ENCODE measurements around the gene CEP131. TPM values are rescaled to one million over a fixed set of nuclear protein-coding genes. Genes with fewer than 3 reads are reported as not detected.

Gene CEP131
- polyA plus RNA-seq, 1 donor from 2014 or later: 21.3 TPM

DNA sequence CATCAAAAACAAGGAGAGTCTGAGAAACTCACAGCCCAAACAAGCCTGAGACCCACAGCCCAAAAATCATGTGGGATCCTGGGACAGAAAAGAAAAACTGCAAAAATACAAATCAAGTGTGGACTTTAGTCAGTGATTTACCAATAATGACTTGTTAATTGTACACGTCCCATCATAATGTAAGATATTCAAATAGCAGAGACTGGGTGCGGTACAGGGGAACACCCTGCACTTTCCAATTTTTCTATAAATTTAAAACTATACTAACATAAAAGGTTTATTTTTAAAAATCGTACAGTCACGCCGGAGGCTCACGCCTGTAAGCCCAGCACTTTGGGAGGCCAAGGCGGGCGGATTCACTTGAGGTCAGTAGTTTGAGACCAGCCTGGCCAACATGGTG lies 8.8 kb downstream of the CEP131 start:
- Histone ChIP-seq H3K9me3 (ENCODE audit: low read length) (no peaks in the 10 kb centered on the region), H3K9ac (ENCODE audit: low read length) (no peak overlapping the region), H3K27me3 (ENCODE audit: insufficient read depth, low read depth, low read length) (no peaks in the 10 kb centered on the region), H3K9me2 (ENCODE audit: insufficient read depth, low read length) (no peaks in the 10 kb centered on the region), H4K20me1 (ENCODE audit: insufficient read depth) (no peaks in the 10 kb centered on the region), H3F3A (ENCODE audit: insufficient read depth, low read length, poor library complexity, severe bottlenecking) (no peaks in the 10 kb centered on the region), H3K79me2 (replicated peaks; ENCODE audit: insufficient read depth, low read length) (no peaks in the 10 kb centered on the region), H2AFZ (ENCODE audit: low read depth, low read length) (no peak overlapping the region), H3K36me3 (ENCODE audit: insufficient read depth, low read length) (no peaks in the 10 kb centered on the region), H3K4me3 (ENCODE audit: low read length) (no peak overlapping the region), H3K4me2 (ENCODE audit: low read length) (no peak overlapping the region), H3K27ac (ENCODE audit: low read length) (no peak overlapping the region)
- TF ChIP-seq RAD21 (conservative IDR thresholded peaks at IDR 0.05) (no peak), POLR2AphosphoS5 (IDR thresholded peaks at IDR 0.05) (no peak), EP300 (conservative IDR thresholded peaks at IDR 0.05; ENCODE audit: poor library complexity, severe bottlenecking) (no peak), TAF1 (IDR thresholded peaks at IDR 0.05; ENCODE audit: low read depth) (no peak), SMC3 (conservative IDR thresholded peaks at IDR 0.05; ENCODE audit: poor library complexity) (no peak), EZH2 (IDR thresholded peaks at IDR 0.05; ENCODE audit: borderline replicate concordance, insufficient read depth, low read length, poor library complexity, severe bottlenecking) (no peak), MXI1 (conservative IDR thresholded peaks at IDR 0.05; ENCODE audit: poor library complexity, severe bottlenecking) (no peak)
- TF ChIP-seq, protein P1, sequence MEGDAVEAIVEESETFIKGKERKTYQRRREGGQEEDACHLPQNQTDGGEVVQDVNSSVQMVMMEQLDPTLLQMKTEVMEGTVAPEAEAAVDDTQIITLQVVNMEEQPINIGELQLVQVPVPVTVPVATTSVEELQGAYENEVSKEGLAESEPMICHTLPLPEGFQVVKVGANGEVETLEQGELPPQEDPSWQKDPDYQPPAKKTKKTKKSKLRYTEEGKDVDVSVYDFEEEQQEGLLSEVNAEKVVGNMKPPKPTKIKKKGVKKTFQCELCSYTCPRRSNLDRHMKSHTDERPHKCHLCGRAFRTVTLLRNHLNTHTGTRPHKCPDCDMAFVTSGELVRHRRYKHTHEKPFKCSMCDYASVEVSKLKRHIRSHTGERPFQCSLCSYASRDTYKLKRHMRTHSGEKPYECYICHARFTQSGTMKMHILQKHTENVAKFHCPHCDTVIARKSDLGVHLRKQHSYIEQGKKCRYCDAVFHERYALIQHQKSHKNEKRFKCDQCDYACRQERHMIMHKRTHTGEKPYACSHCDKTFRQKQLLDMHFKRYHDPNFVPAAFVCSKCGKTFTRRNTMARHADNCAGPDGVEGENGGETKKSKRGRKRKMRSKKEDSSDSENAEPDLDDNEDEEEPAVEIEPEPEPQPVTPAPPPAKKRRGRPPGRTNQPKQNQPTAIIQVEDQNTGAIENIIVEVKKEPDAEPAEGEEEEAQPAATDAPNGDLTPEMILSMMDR (IDR thresholded peaks at IDR 0.05; ENCODE audit: poor library complexity, severe bottlenecking): no peak
- TF ChIP-seq, protein P2, sequence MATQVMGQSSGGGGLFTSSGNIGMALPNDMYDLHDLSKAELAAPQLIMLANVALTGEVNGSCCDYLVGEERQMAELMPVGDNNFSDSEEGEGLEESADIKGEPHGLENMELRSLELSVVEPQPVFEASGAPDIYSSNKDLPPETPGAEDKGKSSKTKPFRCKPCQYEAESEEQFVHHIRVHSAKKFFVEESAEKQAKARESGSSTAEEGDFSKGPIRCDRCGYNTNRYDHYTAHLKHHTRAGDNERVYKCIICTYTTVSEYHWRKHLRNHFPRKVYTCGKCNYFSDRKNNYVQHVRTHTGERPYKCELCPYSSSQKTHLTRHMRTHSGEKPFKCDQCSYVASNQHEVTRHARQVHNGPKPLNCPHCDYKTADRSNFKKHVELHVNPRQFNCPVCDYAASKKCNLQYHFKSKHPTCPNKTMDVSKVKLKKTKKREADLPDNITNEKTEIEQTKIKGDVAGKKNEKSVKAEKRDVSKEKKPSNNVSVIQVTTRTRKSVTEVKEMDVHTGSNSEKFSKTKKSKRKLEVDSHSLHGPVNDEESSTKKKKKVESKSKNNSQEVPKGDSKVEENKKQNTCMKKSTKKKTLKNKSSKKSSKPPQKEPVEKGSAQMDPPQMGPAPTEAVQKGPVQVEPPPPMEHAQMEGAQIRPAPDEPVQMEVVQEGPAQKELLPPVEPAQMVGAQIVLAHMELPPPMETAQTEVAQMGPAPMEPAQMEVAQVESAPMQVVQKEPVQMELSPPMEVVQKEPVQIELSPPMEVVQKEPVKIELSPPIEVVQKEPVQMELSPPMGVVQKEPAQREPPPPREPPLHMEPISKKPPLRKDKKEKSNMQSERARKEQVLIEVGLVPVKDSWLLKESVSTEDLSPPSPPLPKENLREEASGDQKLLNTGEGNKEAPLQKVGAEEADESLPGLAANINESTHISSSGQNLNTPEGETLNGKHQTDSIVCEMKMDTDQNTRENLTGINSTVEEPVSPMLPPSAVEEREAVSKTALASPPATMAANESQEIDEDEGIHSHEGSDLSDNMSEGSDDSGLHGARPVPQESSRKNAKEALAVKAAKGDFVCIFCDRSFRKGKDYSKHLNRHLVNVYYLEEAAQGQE (IDR thresholded peaks at IDR 0.05; ENCODE audit: borderline replicate concordance): no peak

DNA sequence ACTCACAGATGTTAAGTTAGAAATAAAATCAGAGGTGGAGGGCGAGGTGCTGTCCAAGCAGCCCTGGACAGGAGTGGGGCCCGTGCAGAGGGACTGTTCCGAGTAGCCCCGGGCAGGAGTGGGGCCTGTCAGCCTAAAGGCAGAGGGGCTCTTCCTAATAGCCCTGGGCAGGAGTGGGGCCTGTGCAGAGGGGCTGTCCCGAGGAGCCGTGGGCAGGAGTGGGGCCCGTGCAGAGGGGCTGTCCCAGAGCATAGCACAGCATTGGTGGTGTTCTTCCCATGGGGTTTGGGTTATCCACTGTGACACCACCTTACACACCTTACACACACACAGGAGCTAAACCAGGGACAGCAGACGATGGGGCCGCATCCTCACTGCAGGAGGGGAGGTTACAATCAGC lies 10.4 kb downstream of the CEP131 start:
- Histone ChIP-seq H3K27ac (ENCODE audit: low read length) (no peak overlapping the region), H3F3A (ENCODE audit: insufficient read depth, low read length, poor library complexity, severe bottlenecking) (no peaks in the 10 kb centered on the region), H3K9ac (ENCODE audit: low read length) (no peak overlapping the region), H3K4me3 (ENCODE audit: low read length) (no peak overlapping the region), H4K20me1 (ENCODE audit: insufficient read depth) (no peaks in the 10 kb centered on the region), H3K27me3 (ENCODE audit: insufficient read depth, low read depth, low read length) (no peaks in the 10 kb centered on the region), H3K9me3 (ENCODE audit: low read length) (no peaks in the 10 kb centered on the region), H3K36me3 (ENCODE audit: insufficient read depth, low read length) (no peaks in the 10 kb centered on the region), H3K9me2 (ENCODE audit: insufficient read depth, low read length) (no peaks in the 10 kb centered on the region), H2AFZ (ENCODE audit: low read depth, low read length) (no peak overlapping the region), H3K79me2 (replicated peaks; ENCODE audit: insufficient read depth, low read length) (no peaks in the 10 kb centered on the region), H3K4me2 (ENCODE audit: low read length) (no peak overlapping the region)
- no peak for TF ChIP-seq MXI1 (conservative IDR thresholded peaks at IDR 0.05; ENCODE audit: poor library complexity, severe bottlenecking)
- no peak for TF ChIP-seq EZH2 (IDR thresholded peaks at IDR 0.05; ENCODE audit: borderline replicate concordance, insufficient read depth, low read length, poor library complexity, severe bottlenecking)
- TF ChIP-seq, protein P2 (IDR thresholded peaks at IDR 0.05; ENCODE audit: borderline replicate concordance): no peak
- TF ChIP-seq, protein P1 (IDR thresholded peaks at IDR 0.05; ENCODE audit: poor library complexity, severe bottlenecking): no peak
